K562 (cell line): ENCODE data around the gene BMAL1. TPM values are rescaled to one million over a fixed set of nuclear protein-coding genes. Genes with fewer than 3 reads are reported as not detected.

Experiments used
- ATAC-seq: fragments of 200-7000 bp; cut with Tn5 transposase; 3 replicates; pipeline ENCODE4 v1.9.1; 2020; ENCODE audit warnings: moderate library complexity
- BruUV-seq: library from RNA; stranded (reverse); fragments of 400-500 nt; replicated peaks from 2 replicates; lab custom pipeline; 2021; lab: Mats Ljungman, UMichigan
- CTCF ChIA-PET: fragments of 300-600 bp; formaldehyde crosslinking; extraction: SDS; loops from one replicate; lab custom pipeline; 2021; ENCODE audit warnings: low intra/inter-chr PET ratio; lab: Yijun Ruan, JAX
- POLR2A ChIA-PET: fragments of 300-600, 350-650 bp; sonication (Branson Sonifier 250); formaldehyde crosslinking; extraction: SDS; loops from one replicate; lab custom pipeline; 2021; ENCODE audit warnings: antibody characterized with exemption, inconsistent platforms; lab: Yijun Ruan, JAX
- DNase-seq, 4 experiments: peaks; one replicate each; pipeline versions ENCODE4 v3.0.0 to v3.0.0-alpha.2; 2011 to 2018; ENCODE audit warnings: low spot score in 3 of 4, mixed read lengths in 3 of 4; ENCODE audit errors: extremely low read depth in 1 of 4
- FAIRE-seq: peaks from 2 replicates; lab custom pipeline; 2011; peaks lifted over from hg19 to GRCh38; lab: Jason Lieb, UNC
- H2AFZ ChIP-seq: 2 replicates; pipeline ENCODE4 v1.6.0; 2011; ENCODE audit warnings: low read depth, low read length, control low read depth, inconsistent platforms
- H3K27ac ChIP-seq: fragments of 200-600 bp; 3 replicates; pipeline ENCODE4 v1.8.0; 2011; ENCODE audit warnings: low read depth, mild to moderate bottlenecking, control low read depth, inconsistent platforms, low read length, moderate library complexity, mixed read lengths; ENCODE audit errors: extremely low read depth
- H3K27me3 ChIP-seq, 2 experiments: fragments of 300-600 bp in 1 of 2; 2 replicates in 1 of 2; 3 replicates in 1 of 2; pipeline versions ENCODE4 v1.6.0 to v1.8.0; 2011; ENCODE audit warnings: inconsistent platforms in 2 of 2, low read length in 2 of 2, mild to moderate bottlenecking in 1 of 2, mixed read lengths in 1 of 2, moderate library complexity in 1 of 2; ENCODE audit not compliant: control insufficient read depth in 2 of 2, insufficient read depth in 2 of 2
- H3K36me3 ChIP-seq: fragments of 300-600 bp; 3 replicates; pipeline ENCODE4 v1.8.0; 2011; ENCODE audit warnings: mild to moderate bottlenecking, low read length, inconsistent platforms; ENCODE audit not compliant: control insufficient read depth, insufficient read depth
- H3K4me1 ChIP-seq, 2 experiments: fragments of 200-600 bp in 1 of 2; replicated peaks in 1 of 2; 2 replicates in 1 of 2; 3 replicates in 1 of 2; pipeline versions ENCODE4 v1.5.1 to v1.8.0; 2011; ENCODE audit warnings: inconsistent platforms in 2 of 2, low read length in 2 of 2, mild to moderate bottlenecking in 1 of 2, mixed read lengths in 1 of 2, moderate library complexity in 1 of 2; ENCODE audit not compliant: control insufficient read depth in 2 of 2, insufficient read depth in 2 of 2
- H3K4me2 ChIP-seq: 2 replicates; pipeline ENCODE4 v1.6.1; 2011; ENCODE audit warnings: low read length, control low read depth, inconsistent platforms, mixed read lengths; ENCODE audit not compliant: insufficient read depth
- H3K4me3 ChIP-seq: fragments of 200-600 bp; sonication (generic), shearing (Covaris generic); 2 replicates; pipeline ENCODE4 v1.5.1; 2016; ENCODE audit warnings: control low read depth, inconsistent platforms
- H3K79me2 ChIP-seq: fragments of 200-600 bp; 3 replicates; pipeline ENCODE4 v1.8.0; 2011; ENCODE audit warnings: low read length, inconsistent platforms; ENCODE audit not compliant: control insufficient read depth, insufficient read depth
- H3K9ac ChIP-seq, 2 experiments: 2 replicates each; pipeline versions ENCODE4 v1.6.0 to v1.6.1; 2011; ENCODE audit warnings: low read depth in 2 of 2, low read length in 2 of 2, control low read depth in 1 of 2, inconsistent platforms in 1 of 2, mild to moderate bottlenecking in 1 of 2, mixed read lengths in 1 of 2; ENCODE audit not compliant: insufficient read depth in 1 of 2
- H3K9me1 ChIP-seq: one replicate; pipeline ENCODE4 v1.6.0; 2011; ENCODE audit warnings: inconsistent platforms, mild to moderate bottlenecking, low read length, moderate library complexity; ENCODE audit not compliant: control insufficient read depth, insufficient read depth
- H3K9me3 ChIP-seq: replicated peaks from 2 replicates; pipeline ENCODE4 v1.5.1; 2011; ENCODE audit warnings: low read depth, low read length, inconsistent platforms; ENCODE audit not compliant: control insufficient read depth, insufficient read depth
- H4K20me1 ChIP-seq: replicated peaks from 2 replicates; pipeline ENCODE4 v1.6.1; 2011; ENCODE audit warnings: low read length, inconsistent platforms, mixed read lengths; ENCODE audit not compliant: control insufficient read depth, insufficient read depth
- FOXP1 ChIP-seq: sonication (generic); formaldehyde crosslinking; IDR thresholded peaks from 2 replicates; pipeline ENCODE4 v1.8.0; 2022; ENCODE audit warnings: mild to moderate bottlenecking, missing genetic modification reagents
- KDM1A ChIP-seq, 2 experiments: fragments of 450-650 bp; IDR thresholded peaks; 2 replicates each; pipeline ENCODE4 v1.6.1; 2016; ENCODE audit warnings: mild to moderate bottlenecking in 2 of 2
- KLF1 ChIP-seq: fragments of 450-650 bp; IDR thresholded peaks from 2 replicates; pipeline ENCODE4 v1.6.1; 2016; ENCODE audit warnings: missing genetic modification characterization, missing compliant biosample characterization
- NCOA1 ChIP-seq: fragments of 450-650 bp; IDR thresholded peaks from 2 replicates; pipeline ENCODE4 v1.6.1; 2016; ENCODE audit warnings: low read depth
- NEUROD1 ChIP-seq: fragments of 150-350 bp; IDR thresholded peaks from 2 replicates; pipeline ENCODE4 v1.6.1; 2014; ENCODE audit warnings: borderline replicate concordance, low read length, low read depth; ENCODE audit not compliant: partially characterized antibody
- NRF1 ChIP-seq, 2 experiments: fragments of 450-650 bp; IDR thresholded peaks in 1 of 2; conservative IDR thresholded peaks in 1 of 2; 2 replicates each; pipeline ENCODE4 v1.6.1; 2014; ENCODE audit warnings: mild to moderate bottlenecking in 2 of 2
- ZBTB40 ChIP-seq, 2 experiments: fragments of 450-650 bp in 1 of 2; sonication (generic) in 1 of 2; formaldehyde crosslinking in 1 of 2; IDR thresholded peaks; 2 replicates each; pipeline versions ENCODE4 v1.7.1 to v1.9.0; 2016 to 2022; ENCODE audit warnings: inconsistent platforms in 1 of 2, mild to moderate bottlenecking in 1 of 2, missing genetic modification reagents in 1 of 2
- WGBS: fragments of 100-300 bp; shearing (Covaris generic); methylation state at CpG from one replicate; pipeline ENCODE4 v1.1.6; 2016; ENCODE audit warnings: low coverage, mixed read lengths; ENCODE audit not compliant: insufficient coverage; ENCODE audit errors: missing lambda C conversion rate; 5-methylcytosine and 5-hydroxymethylcytosine counted together
- in situ Hi-C: fragments of 300-500 bp; cut with MboI; formaldehyde crosslinking; loops from 4 replicates; pipeline ENCODE4 v1.15.0; 2018; ENCODE audit warnings: inconsistent platforms, mixed read lengths
- intact Hi-C: fragments of 100-400 bp; cut with micrococcal nuclease; formaldehyde crosslinking; loops from 2 replicates; pipeline ENCODE4 v1.14.2; 2022
- polyA plus RNA-seq, 8 experiments: library from polyadenylated mRNA; depleted of rRNA in 4 of 8; stranded (reverse) in 5 of 8; unstranded in 3 of 8; fragments of >200 nt; fragmentation: Nextera tagmentation in 2 of 8; fragmentation: Illumina TruSeq in 1 of 8; extraction: Ambion mirVana in 2 of 8; extraction: Trizol in 1 of 8; gene quantifications; 2 replicates each; pipeline versions ENCODE4 v1.2.1 to v1.2.3, GENCODE V29; 2011 to 2014; ENCODE audit warnings: inconsistent platforms in 1 of 8, missing spikeins in 1 of 8
- total RNA-seq, 7 experiments: library from RNA; depleted of rRNA in 6 of 7; stranded (reverse); fragments of >200 nt in 6 of 7; fragmentation: Illumina TruSeq in 2 of 7; extraction: Trizol in 2 of 7; gene quantifications; 2 replicates each; pipeline versions ENCODE4 v1.2.1 to v1.2.3, GENCODE V29; 2011 to 2021; ENCODE audit warnings: low replicate concordance in 1 of 7
- TF ChIP-seq, protein P1 (sequence below): fragments of 200-800 bp; sonication (Bioruptor generic); IDR thresholded peaks from 2 replicates; pipeline ENCODE4 v1.6.1; 2017; ENCODE audit warnings: missing genetic modification characterization, missing compliant biosample characterization

The BMAL1 gene
- total and polyA plus RNA-seq, 9 of the 15 experiments (the other 6 are each of a cell fraction or from before 2014, with no cell fraction given), result 0.14 to 2.4 (median 0.64) TPM

DNA sequence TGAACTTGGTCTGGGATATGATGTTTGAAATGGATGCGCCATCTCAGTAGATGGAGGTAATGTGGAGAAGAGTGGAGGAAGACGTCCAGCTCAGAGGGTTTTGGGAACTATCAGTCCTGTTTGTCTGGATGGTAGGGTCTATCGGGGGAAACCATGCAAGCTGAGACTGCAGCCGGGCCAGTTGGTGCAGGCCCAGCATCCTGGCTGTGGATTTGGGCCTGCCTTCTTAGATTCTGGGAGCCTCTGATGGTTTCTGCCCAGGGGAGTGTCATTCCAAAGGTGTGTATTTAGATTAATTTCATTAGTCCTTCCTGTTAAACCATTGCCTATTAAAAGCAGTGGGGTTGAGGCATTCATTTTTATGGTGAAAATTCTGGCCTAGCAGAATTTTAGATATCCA lies 31.6 kb downstream of the BMAL1 start (continued):
- TF ChIP-seq, protein P1, sequence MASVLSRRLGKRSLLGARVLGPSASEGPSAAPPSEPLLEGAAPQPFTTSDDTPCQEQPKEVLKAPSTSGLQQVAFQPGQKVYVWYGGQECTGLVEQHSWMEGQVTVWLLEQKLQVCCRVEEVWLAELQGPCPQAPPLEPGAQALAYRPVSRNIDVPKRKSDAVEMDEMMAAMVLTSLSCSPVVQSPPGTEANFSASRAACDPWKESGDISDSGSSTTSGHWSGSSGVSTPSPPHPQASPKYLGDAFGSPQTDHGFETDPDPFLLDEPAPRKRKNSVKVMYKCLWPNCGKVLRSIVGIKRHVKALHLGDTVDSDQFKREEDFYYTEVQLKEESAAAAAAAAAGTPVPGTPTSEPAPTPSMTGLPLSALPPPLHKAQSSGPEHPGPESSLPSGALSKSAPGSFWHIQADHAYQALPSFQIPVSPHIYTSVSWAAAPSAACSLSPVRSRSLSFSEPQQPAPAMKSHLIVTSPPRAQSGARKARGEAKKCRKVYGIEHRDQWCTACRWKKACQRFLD (CRISPR knock-in tag), result no peak
- TF ChIP-seq NRF1 (conservative IDR thresholded peaks at IDR 0.05 in 1 of 2, IDR thresholded peaks at IDR 0.05 in 1 of 2), result no peak
- no peak for TF ChIP-seq NCOA1
- TF ChIP-seq FOXP1 (CRISPR knock-in tag), result no peak
- TF ChIP-seq, all 486 proteins: peak for 0

GRCh38 chr11:13310443-13310842 lies 32.9 kb downstream of the BMAL1 start:
- CTCF ChIA-PET, result no interaction called here
- H3K4me1 ChIP-seq, result no peaks in the 10 kb centered on the region; a peak in 1 of 5 replicates
- no peak for ATAC-seq
- in situ Hi-C loops, result no loop called here
- intact Hi-C loops, result no loop called here
- no peak overlapping the region for H3K9ac ChIP-seq
- POLR2A ChIA-PET, result interaction anchor here (0.7 kb wide), 1 partner anchor 9 kb away, joined by 4 read pairs; no protein-coding TSS in a partner anchor
- H3K4me2 ChIP-seq, result no peak overlapping the region
- no peak for DNase-seq
- H3K27me3 ChIP-seq, result peaks cover 8 to 60% of the 10 kb centered on the region in 2 experiments; a peak in 4 of 5 replicates
- no peaks in the 10 kb centered on the region for H3K9me3 ChIP-seq
- no peak for FAIRE-seq
- H3K36me3 ChIP-seq, result no peaks in the 10 kb centered on the region
- no peaks in the 10 kb centered on the region for H3K9me1 ChIP-seq
- 2% methylated on average over 6 of the region's 6 CpGs for WGBS
- H3K79me2 ChIP-seq, result no peaks in the 10 kb centered on the region
- no peak overlapping the region for H3K27ac ChIP-seq
- BruUV-seq, result no TSS peak
- H3K4me3 ChIP-seq, result no peak overlapping the region
- no peak overlapping the region for H2AFZ ChIP-seq
- H4K20me1 ChIP-seq, result no peaks in the 10 kb centered on the region; the same call in 1 of the 2 replicates
- no peak for TF ChIP-seq KDM1A (IDR thresholded peaks at IDR 0.05)
- TF ChIP-seq KLF1 (tag), result peak; percentile 24; the same call in 1 of the 2 replicates
- TF ChIP-seq NEUROD1, result no peak
- peak; percentile 86 for TF ChIP-seq ZBTB40 (IDR thresholded peaks at IDR 0.05)
- no peak for TF ChIP-seq ZBTB40 (CRISPR knock-in tag; IDR thresholded peaks at IDR 0.05)
